Activated naive CD8-positive, alpha-beta T cell treated with anti-CD3 and anti-CD28 coated beads for 36 hours (primary cell): Measurements from ENCODE around the gene ALG11. TPM values are rescaled to one million over a fixed set of nuclear protein-coding genes. Genes with fewer than 3 reads are reported as not detected.
A peak's percentile ranks its signal among the peaks of the same experiment; 100 is the strongest.
"Not testable (repeated sequence)": the region's sequence is repeated elsewhere in the genome, so short reads cannot be mapped to it uniquely, and the experiment has no call there.

Source experiments
- DNase-seq: peaks from one replicate; pipeline ENCODE4 v3.0.0; 2021
- H3K27ac Mint-ChIP-seq: one replicate; pipeline ENCODE4 v1.8.0; 2022; ENCODE audit warnings: mild to moderate bottlenecking, moderate library complexity, mixed read lengths
- H3K27me3 Mint-ChIP-seq: one replicate; pipeline ENCODE4 v1.8.0; 2022; ENCODE audit warnings: mild to moderate bottlenecking, mixed read lengths
- H3K36me3 Mint-ChIP-seq: one replicate; pipeline ENCODE4 v1.8.0; 2021; ENCODE audit warnings: mild to moderate bottlenecking, mixed read lengths
- H3K4me1 Mint-ChIP-seq: one replicate; pipeline ENCODE4 v1.8.0; 2021; ENCODE audit warnings: mixed read lengths
- H3K4me3 Mint-ChIP-seq: one replicate; pipeline ENCODE4 v1.8.0; 2022; ENCODE audit warnings: mild to moderate bottlenecking, moderate library complexity, mixed read lengths
- H3K9me3 Mint-ChIP-seq: one replicate; pipeline ENCODE4 v1.8.0; 2022; ENCODE audit warnings: mixed read lengths
- total RNA-seq, 2 experiments: library from RNA; stranded (reverse); gene quantifications; one replicate each; pipeline ENCODE4 v1.2.3, GENCODE V29; 2021

ALG11 gene
- total RNA-seq, 2 experiments from 2014 or later: 26.2 to 29.9 TPM

DNA sequence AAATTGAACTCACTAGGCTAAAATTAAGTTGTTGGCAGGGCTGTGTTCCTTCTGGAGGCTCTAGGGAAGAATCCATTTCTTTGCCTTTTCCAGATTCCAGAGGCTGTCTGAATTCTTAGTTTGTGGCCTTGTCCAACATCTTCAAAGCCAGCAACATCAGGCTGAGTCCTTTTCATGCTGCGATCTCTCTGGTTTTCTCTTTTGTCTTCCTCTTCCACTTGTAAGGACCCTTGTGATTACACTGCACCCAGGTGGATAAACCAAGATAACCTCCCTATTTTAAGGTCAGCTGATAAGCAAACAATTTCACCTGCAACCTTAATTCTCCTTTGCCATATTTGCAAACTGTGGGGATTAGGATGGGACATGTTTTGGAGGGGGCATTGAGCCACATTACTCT is 23.8 kb downstream of the ALG11 start:
- peaks cover 16% of the 10 kb centered on the region for H3K36me3 Mint-ChIP-seq
- no peak overlapping the region for H3K4me3 Mint-ChIP-seq
- peaks cover 6% of the 10 kb centered on the region for H3K9me3 Mint-ChIP-seq
- no peak for DNase-seq
- no peak overlapping the region for H3K27ac Mint-ChIP-seq
- no peaks in the 10 kb centered on the region for H3K27me3 Mint-ChIP-seq
- peaks cover 2% of the 10 kb centered on the region for H3K4me1 Mint-ChIP-seq

DNA sequence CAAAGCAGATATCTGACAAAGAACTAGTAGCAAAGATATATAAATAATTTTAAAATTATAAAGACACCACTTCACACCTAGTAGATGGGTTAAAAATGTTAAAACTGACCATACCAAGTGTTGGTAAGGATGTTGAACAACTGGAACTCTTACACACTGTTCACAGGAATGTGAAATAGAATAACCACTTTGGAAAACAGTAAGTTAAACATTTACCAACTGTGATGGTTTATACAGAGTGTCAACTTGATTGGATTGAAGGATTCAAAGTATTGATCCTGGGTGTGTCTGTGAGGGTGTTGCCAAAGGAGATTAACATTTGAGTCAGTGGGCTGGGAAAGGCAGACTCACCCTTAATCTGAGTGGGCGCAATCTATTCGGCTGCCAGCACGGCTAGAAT is 31.5 kb downstream of the ALG11 start:
- Mint-ChIP-seq H3K4me3 (no peak overlapping the region), H3K27me3 (no peaks in the 10 kb centered on the region), H3K4me1 (no peaks in the 10 kb centered on the region), H3K9me3 (peaks cover 13% of the 10 kb centered on the region), H3K27ac (no peak overlapping the region), H3K36me3 (peaks cover 16% of the 10 kb centered on the region)
- DNase-seq: no peak

DNA sequence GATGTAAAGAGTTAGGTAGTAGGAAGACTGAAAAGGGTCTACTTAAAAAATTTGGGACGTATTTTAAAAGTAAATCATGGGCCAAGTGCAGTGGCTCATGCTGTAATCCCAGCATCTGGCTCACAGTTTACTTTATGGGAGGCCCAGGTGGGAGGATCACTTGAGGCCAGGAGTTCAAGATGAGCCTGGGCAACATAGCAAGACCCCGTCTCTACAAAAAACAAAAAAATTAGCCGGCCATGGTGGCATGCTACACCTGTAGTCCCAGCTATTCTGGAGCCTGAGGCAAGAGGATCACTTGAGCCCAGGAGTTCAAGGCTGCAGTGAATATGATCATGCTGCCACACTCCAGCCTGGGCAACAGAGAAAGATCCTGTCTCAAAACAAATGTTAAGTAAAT is 35.3 kb downstream of the ALG11 start:
- H3K27me3 Mint-ChIP-seq: no peaks in the 10 kb centered on the region
- no peak overlapping the region for H3K4me3 Mint-ChIP-seq
- H3K4me1 Mint-ChIP-seq: no peaks in the 10 kb centered on the region
- peaks cover 8% of the 10 kb centered on the region for H3K36me3 Mint-ChIP-seq
- no peak overlapping the region for H3K27ac Mint-ChIP-seq
- peaks cover 19% of the 10 kb centered on the region for H3K9me3 Mint-ChIP-seq
- DNase-seq: no peak

DNA sequence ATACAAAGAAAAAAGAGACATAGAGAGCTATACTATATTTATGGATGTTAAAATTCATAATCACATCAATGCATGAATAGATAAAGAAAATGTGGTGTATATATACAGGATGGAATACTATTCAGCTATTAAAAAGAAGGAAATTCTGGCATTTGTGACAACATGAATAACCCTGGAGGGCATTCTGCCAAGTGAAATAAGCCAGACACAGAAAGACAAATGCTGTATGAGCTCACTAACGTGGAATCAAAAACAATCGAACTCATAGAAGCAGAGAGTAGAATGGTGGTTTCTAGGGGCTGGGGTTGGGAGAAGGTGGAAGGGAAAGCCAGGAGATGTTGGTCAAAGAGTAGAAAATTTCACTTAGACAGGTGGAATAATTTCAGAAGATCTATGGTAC is 36.3 kb downstream of the ALG11 start:
- no peak overlapping the region for H3K27ac Mint-ChIP-seq
- no peaks in the 10 kb centered on the region for H3K27me3 Mint-ChIP-seq
- H3K4me3 Mint-ChIP-seq: no peak overlapping the region
- peaks cover 19% of the 10 kb centered on the region for H3K9me3 Mint-ChIP-seq
- H3K4me1 Mint-ChIP-seq: no peaks in the 10 kb centered on the region
- no peak for DNase-seq
- H3K36me3 Mint-ChIP-seq: peaks cover 8% of the 10 kb centered on the region

DNA sequence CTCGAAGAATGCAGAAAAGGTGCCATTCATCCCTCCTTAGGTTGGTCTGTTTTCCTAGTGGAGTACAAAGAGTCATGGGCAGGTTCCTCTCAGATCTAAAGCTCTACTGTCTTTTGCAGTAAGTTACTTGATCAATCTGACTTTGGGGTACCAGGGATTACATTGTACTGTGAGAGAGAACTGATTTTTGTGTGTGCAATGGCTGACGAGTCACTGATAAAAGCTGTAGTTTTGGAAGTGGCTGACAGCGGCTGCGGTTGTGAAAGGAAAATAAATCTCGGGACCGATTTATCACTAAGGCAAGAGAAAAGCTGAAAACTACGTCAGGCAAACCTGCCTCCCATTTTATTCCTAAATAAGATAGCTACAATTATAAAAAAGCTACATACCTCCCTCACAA is 39.2 kb downstream of the ALG11 start:
- Mint-ChIP-seq H3K27me3 (no peaks in the 10 kb centered on the region), H3K36me3 (no peaks in the 10 kb centered on the region), H3K4me3 (no peak overlapping the region), H3K27ac (no peak overlapping the region), H3K4me1 (no peaks in the 10 kb centered on the region), H3K9me3 (peaks cover 20% of the 10 kb centered on the region)
- no peak for DNase-seq

DNA sequence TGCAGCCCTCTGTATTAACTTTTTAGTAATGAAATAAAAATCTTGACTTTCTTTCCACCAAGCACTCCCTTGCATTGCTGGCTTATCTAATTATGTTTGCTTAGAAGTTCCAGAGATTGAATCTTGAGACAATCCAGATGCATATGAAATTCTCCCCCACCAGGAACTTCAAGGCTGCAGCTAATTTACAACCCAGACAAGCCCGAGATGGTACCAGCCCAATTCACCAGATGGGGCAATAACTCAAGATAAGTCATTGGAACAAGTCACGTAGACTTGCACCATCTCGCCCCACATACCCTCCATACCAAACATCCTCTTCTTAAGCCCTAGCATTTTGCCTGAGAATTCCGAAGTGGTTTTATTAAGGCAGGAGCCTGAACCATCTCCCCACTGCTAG is 41.3 kb downstream of the ALG11 start:
- Mint-ChIP-seq H3K27me3 (no peaks in the 10 kb centered on the region), H3K9me3 (peaks cover 19% of the 10 kb centered on the region), H3K27ac (no peak overlapping the region), H3K4me1 (no peaks in the 10 kb centered on the region), H3K36me3 (no peaks in the 10 kb centered on the region), H3K4me3 (no peak overlapping the region)
- no peak for DNase-seq

DNA sequence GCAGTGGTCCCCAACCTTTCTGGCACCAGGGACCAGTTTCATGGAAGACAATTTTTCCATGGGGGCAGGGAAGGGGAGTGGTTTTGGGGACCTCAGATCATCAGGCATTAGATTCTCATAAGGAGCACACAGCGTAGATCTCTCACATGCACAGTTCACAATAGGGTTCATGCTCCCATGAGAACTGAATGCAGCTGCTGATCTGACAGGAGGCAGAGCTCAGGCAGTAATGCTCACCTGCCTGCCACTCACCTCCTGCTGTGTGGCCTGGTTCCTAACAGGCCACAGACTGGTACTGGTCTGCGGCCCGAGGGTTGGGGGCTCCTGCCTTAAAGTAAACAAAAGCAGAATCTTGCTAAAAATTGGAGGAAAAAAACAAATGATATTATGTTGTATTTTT is 48.9 kb downstream of the ALG11 start:
- DNase-seq, H3K27me3 Mint-ChIP-seq, H3K4me1 Mint-ChIP-seq, H3K27ac Mint-ChIP-seq, H3K9me3 Mint-ChIP-seq, H3K4me3 Mint-ChIP-seq, H3K36me3 Mint-ChIP-seq: not testable (repeated sequence)

DNA sequence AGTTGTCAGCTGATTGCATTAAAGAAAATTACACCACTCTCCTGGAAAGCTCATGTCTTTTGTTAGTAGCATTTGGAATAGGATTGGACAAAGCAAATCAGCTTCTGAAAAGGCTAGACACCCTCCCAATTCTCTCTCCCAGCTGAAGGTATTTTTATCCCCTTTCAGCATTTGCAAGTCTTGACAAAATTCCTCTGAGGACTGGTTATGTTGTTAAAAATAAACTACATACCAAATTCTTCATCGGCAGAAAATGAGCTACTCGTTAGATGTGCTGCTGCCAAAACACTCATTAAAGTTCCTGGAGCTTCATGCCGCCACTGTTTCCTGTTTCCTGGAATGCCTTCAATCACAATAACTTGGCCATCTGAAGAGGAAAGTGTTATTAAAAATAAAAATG is 49.4 kb downstream of the ALG11 start:
- H3K27ac Mint-ChIP-seq: no peak overlapping the region
- H3K27me3 Mint-ChIP-seq: peaks cover 6% of the 10 kb centered on the region
- H3K4me3 Mint-ChIP-seq: no peak overlapping the region
- no peaks in the 10 kb centered on the region for H3K4me1 Mint-ChIP-seq
- H3K36me3 Mint-ChIP-seq: no peaks in the 10 kb centered on the region
- no peak for DNase-seq
- peaks cover 6% of the 10 kb centered on the region for H3K9me3 Mint-ChIP-seq

DNA sequence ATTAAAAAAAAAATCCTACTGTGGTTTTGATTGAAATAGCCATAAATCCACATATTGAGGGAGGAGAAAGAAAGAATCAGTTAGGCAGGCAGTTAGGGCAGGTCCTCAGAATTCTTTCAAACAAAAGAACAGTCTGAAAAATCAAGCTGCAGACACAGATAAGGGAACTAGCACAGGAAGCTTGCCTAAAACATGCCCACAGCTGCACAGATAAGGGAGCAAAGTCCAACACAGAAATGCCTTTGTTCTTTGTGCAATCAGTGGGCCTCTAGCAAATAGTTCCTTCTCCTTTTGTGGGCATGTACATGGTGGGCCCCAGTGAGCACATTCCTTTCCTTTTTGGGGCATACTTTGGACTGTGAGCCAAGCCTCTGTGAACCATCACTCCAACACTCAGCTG is 55.0 kb downstream of the ALG11 start:
- Mint-ChIP-seq H3K4me3 (no peak overlapping the region), H3K27me3 (peaks cover 17% of the 10 kb centered on the region), H3K4me1 (peaks cover 11% of the 10 kb centered on the region), H3K27ac (no peak overlapping the region), H3K9me3 (peaks cover 12% of the 10 kb centered on the region), H3K36me3 (peaks cover 2% of the 10 kb centered on the region)
- no peak for DNase-seq

DNA sequence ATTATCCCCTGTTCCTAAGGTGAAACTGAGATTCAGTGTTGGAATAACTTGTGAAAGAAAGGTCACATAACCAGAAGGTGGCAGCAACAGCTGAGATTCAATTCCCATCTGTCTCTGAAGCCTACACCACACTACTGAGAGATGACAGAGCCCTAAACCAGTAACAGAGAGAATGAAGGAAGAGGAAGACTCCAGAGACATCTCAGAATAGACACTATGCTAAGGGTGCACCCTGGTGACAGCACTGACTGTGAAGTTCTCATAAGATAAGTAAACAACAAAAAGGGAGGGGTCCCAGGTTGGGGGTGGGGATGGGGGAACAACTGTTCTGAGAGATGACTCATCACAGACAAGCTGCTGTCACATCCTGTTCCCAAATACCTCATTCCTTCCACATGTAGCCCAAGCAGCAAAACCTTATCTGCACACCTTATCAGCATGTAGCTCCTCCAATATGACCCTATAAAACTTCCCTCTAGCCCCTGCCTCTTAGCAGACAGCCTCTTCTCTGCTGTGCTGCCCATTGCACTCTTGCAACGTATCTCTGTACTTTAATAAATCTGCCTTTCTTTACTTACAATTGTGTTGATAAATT is 58.8 kb downstream of the ALG11 start:
- H3K36me3 Mint-ChIP-seq: peaks cover 2% of the 10 kb centered on the region
- no peak overlapping the region for H3K4me3 Mint-ChIP-seq
- peaks cover 11% of the 10 kb centered on the region for H3K4me1 Mint-ChIP-seq
- peaks cover 28% of the 10 kb centered on the region for H3K27me3 Mint-ChIP-seq
- peak; percentile 3 for DNase-seq
- no peak overlapping the region for H3K27ac Mint-ChIP-seq
- H3K9me3 Mint-ChIP-seq: peaks cover 10% of the 10 kb centered on the region

Other genes with a start within 250 kb of the ALG11 start
- 1 to 10 TPM; 9.7 to 9.9 TPM for gene DHRS12, start 208.2 kb upstream of the ALG11 start, total RNA-seq
- gene TMEM272, start 167.2 kb upstream of the ALG11 start, total RNA-seq: 1 to 10 TPM; 1.5 to 1.6 TPM
- gene CCDC70, start 150.4 kb upstream of the ALG11 start, total RNA-seq: under 1 TPM; 0.19 to 0.56 TPM
- under 1 TPM; 0.66 to 0.80 TPM for gene ATP7B, start 948 bp upstream of the ALG11 start, total RNA-seq
- gene UTP14C, start 12.3 kb downstream of the ALG11 start, total RNA-seq: 1 to 10 TPM; 9.7 to 9.9 TPM
- gene NEK5, start 116.7 kb downstream of the ALG11 start, total RNA-seq: under 1 TPM in 1 of 2 experiments, not detected in 1; 0.10 TPM
- 1 to 10 TPM; 1.5 to 2.5 TPM for gene NEK3, start 147.2 kb downstream of the ALG11 start, total RNA-seq